ENCODE results near the gene CNOT2. TPM values are rescaled to one million over a fixed set of nuclear protein-coding genes. Genes with fewer than 3 reads are reported as not detected.

The CNOT2 gene
- polyA plus RNA-seq, 1 donor (not counting 4 experiments of a cell fraction or from before 2014, with no cell fraction given) = 85.3 TPM

- TF ChIP-seq EZH2 (IDR thresholded peaks at IDR 0.05; ENCODE audit: low read length) = no peak
- TF ChIP-seq, protein P1, sequence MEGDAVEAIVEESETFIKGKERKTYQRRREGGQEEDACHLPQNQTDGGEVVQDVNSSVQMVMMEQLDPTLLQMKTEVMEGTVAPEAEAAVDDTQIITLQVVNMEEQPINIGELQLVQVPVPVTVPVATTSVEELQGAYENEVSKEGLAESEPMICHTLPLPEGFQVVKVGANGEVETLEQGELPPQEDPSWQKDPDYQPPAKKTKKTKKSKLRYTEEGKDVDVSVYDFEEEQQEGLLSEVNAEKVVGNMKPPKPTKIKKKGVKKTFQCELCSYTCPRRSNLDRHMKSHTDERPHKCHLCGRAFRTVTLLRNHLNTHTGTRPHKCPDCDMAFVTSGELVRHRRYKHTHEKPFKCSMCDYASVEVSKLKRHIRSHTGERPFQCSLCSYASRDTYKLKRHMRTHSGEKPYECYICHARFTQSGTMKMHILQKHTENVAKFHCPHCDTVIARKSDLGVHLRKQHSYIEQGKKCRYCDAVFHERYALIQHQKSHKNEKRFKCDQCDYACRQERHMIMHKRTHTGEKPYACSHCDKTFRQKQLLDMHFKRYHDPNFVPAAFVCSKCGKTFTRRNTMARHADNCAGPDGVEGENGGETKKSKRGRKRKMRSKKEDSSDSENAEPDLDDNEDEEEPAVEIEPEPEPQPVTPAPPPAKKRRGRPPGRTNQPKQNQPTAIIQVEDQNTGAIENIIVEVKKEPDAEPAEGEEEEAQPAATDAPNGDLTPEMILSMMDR (optimal IDR thresholded peaks at IDR 0.05 in 1 of 3, IDR thresholded peaks at IDR 0.05 in 1 of 3, conservative IDR thresholded peaks at IDR 0.05 in 1 of 3; ENCODE audit: extremely low read depth in 1 of 3, insufficient read depth in 2 of 3, low read length in 3 of 3) = no peak
- dilution Hi-C loops (cut with MboI; ENCODE audit: extremely low pct_ligation_motif_present, low sequenced_read_pairs) = no loop called here
- Histone ChIP-seq H3K27ac (ENCODE audit: control insufficient read depth, insufficient read depth, low read length) (no peak overlapping the region), H3K9me3 (ENCODE audit: control insufficient read depth, low read depth, low read length) (no peaks in the 10 kb centered on the region), H3K4me2 (ENCODE audit: control insufficient read depth, extremely low read depth, insufficient read depth, low read depth, low read length) (no peak overlapping the region), H3K9ac (ENCODE audit: control insufficient read depth, extremely low read depth, insufficient read depth, low read length) (no peak overlapping the region), H3K4me3 (ENCODE audit: control insufficient read depth in 2 of 3, extremely low read depth in 1 of 3, insufficient read depth in 2 of 3, low read depth in 1 of 3, low read length in 3 of 3) (no peak overlapping the region), H3K9me1 (ENCODE audit: control insufficient read depth, extremely low read depth, insufficient read depth, low read length) (no peaks in the 10 kb centered on the region), H3K36me3 (ENCODE audit: control insufficient read depth in 2 of 2, extremely low read depth in 1 of 2, insufficient read depth in 2 of 2, low read length in 2 of 2) (no peaks in the 10 kb centered on the region), H4K20me1 (ENCODE audit: control insufficient read depth, extremely low read depth, insufficient read depth, low read length) (peaks cover 2% of the 10 kb centered on the region), H2AFZ (ENCODE audit: control insufficient read depth, low read length) (no peak overlapping the region), H3K27me3 (ENCODE audit: control insufficient read depth, extremely low read depth, insufficient read depth, low read length) (no peaks in the 10 kb centered on the region), H3K79me2 (ENCODE audit: control insufficient read depth, insufficient read depth, low read length) (peaks cover 81% of the 10 kb centered on the region), H3K4me1 (ENCODE audit: control insufficient read depth, extremely low read depth, insufficient read depth, low read length) (no peaks in the 10 kb centered on the region)
- FAIRE-seq (peak; percentile 13), DNase-seq (ENCODE audit: low read depth, low spot score) (no peak)
Observed at GRCh38 chr12:70277973-70278372, 34.7 kb downstream of the CNOT2 start.

DNA sequence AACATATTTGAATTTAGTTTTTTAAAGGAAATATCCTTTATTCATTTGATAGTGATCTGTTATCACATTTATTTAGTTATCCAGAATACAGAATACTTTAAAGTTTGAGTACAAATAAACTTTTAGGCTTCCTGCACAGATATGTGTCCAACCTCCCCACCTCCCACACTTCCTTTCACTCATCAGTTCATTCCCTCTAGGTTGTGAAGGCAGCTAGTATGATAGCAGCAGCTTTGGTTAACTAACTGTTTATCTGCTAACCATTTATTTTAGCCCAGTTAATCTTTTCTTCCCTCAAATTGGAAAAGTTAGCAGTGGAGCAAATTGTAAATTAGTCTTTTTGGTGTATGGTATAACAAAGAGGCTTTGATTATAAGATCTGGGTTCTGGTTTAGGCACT lies 35.7 kb downstream of the CNOT2 start:
- peaks cover 73% of the 10 kb centered on the region for H3K79me2 ChIP-seq (ENCODE audit: control insufficient read depth, insufficient read depth, low read length)
- FAIRE-seq (no peak), DNase-seq (ENCODE audit: low read depth, low spot score) (no peak)
- no peaks in the 10 kb centered on the region for H3K4me1 ChIP-seq (ENCODE audit: control insufficient read depth, extremely low read depth, insufficient read depth, low read length)
- no peak overlapping the region for H3K9ac ChIP-seq (ENCODE audit: control insufficient read depth, extremely low read depth, insufficient read depth, low read length)
- H3K4me2 ChIP-seq (ENCODE audit: control insufficient read depth, extremely low read depth, insufficient read depth, low read depth, low read length) = no peak overlapping the region
- H4K20me1 ChIP-seq (ENCODE audit: control insufficient read depth, extremely low read depth, insufficient read depth, low read length) = peaks cover 2% of the 10 kb centered on the region
- no peaks in the 10 kb centered on the region for H3K9me1 ChIP-seq (ENCODE audit: control insufficient read depth, extremely low read depth, insufficient read depth, low read length)
- H3K4me3 ChIP-seq (ENCODE audit: control insufficient read depth in 2 of 3, extremely low read depth in 1 of 3, insufficient read depth in 2 of 3, low read depth in 1 of 3, low read length in 3 of 3) = no peak overlapping the region
- H3K36me3 ChIP-seq (ENCODE audit: control insufficient read depth in 2 of 2, extremely low read depth in 1 of 2, insufficient read depth in 2 of 2, low read length in 2 of 2) = no peaks in the 10 kb centered on the region
- dilution Hi-C loops (cut with MboI; ENCODE audit: extremely low pct_ligation_motif_present, low sequenced_read_pairs) = no loop called here
- TF ChIP-seq, protein P1 (optimal IDR thresholded peaks at IDR 0.05 in 1 of 3, IDR thresholded peaks at IDR 0.05 in 1 of 3, conservative IDR thresholded peaks at IDR 0.05 in 1 of 3; ENCODE audit: extremely low read depth in 1 of 3, insufficient read depth in 2 of 3, low read length in 3 of 3) = no peak
- no peak for TF ChIP-seq EZH2 (IDR thresholded peaks at IDR 0.05; ENCODE audit: low read length)
- H2AFZ ChIP-seq (ENCODE audit: control insufficient read depth, low read length) = no peak overlapping the region
- no peaks in the 10 kb centered on the region for H3K9me3 ChIP-seq (ENCODE audit: control insufficient read depth, low read depth, low read length)
- H3K27ac ChIP-seq (ENCODE audit: control insufficient read depth, insufficient read depth, low read length) = no peak overlapping the region
- no peaks in the 10 kb centered on the region for H3K27me3 ChIP-seq (ENCODE audit: control insufficient read depth, extremely low read depth, insufficient read depth, low read length)
